Stomach (tissue), 9 donors: Measurements from ENCODE around the gene SCAND1. TPM values are rescaled to one million over a fixed set of nuclear protein-coding genes. Genes with fewer than 3 reads are reported as not detected.

ENCODE experiments used
- DNase-seq, 2 donors: peaks; one replicate each; pipeline versions ENCODE4 v3.0.0 to v3.0.0-alpha.2; 2013 to 2019
- H3K27ac ChIP-seq, 5 donors: fragments of 200-600 bp in 4 of 5; sonication (generic) in 4 of 5; one replicate each; pipeline ENCODE4 v1.5.1; 2013 to 2019; ENCODE audit warnings: mild to moderate bottlenecking in 1 of 5, moderate library complexity in 1 of 5
- H3K27me3 ChIP-seq, 3 donors: fragments of 200-600 bp; sonication (generic); one replicate each; pipeline ENCODE4 v1.5.1; 2017 to 2019; ENCODE audit warnings: mixed run types in 1 of 3
- H3K36me3 ChIP-seq, 4 donors: fragments of 200-600 bp; sonication (generic); 1 replicate in 3 of 4; 2 replicates in 1 of 4; pipeline ENCODE4 v1.5.1; 2016 to 2019
- H3K4me1 ChIP-seq, 4 donors: fragments of 200-600 bp; sonication (generic); one replicate each; pipeline ENCODE4 v1.5.1; 2016 to 2019
- H3K4me3 ChIP-seq, 4 donors: fragments of 200-600 bp; sonication (generic) in 3 of 4; one replicate each; pipeline ENCODE4 v1.5.1; 2016 to 2019; ENCODE audit warnings: mild to moderate bottlenecking in 1 of 4
- H3K9me3 ChIP-seq, 4 donors: fragments of 200-600 bp; sonication (generic); one replicate each; pipeline ENCODE4 v1.5.1; 2016 to 2019
- EP300 ChIP-seq: sonication (generic); formaldehyde crosslinking; IDR thresholded peaks from one replicate; pipeline ENCODE4 v1.6.1; 2017; ENCODE audit warnings: antibody characterized with exemption
- POLR2A ChIP-seq, 4 donors: fragments of 450-650 bp; IDR thresholded peaks; one replicate each; pipeline ENCODE4 v1.6.1; 2016; ENCODE audit warnings: antibody characterized with exemption in 4 of 4, control low read depth in 2 of 4, mild to moderate bottlenecking in 1 of 4, moderate library complexity in 1 of 4
- POLR2AphosphoS5 ChIP-seq, 3 donors: sonication (generic); formaldehyde crosslinking; IDR thresholded peaks; one replicate each; pipeline ENCODE4 v1.6.1; 2016; ENCODE audit warnings: antibody characterized with exemption in 3 of 3
- WGBS, 5 donors: extraction: QIAGEN DNeasy Blood & Tissue Kit in 3 of 5; methylation state at CpG; one replicate each; pipeline versions ENCODE4 v1.1.5 to v1.1.7; 2013 to 2018; 5-methylcytosine and 5-hydroxymethylcytosine counted together
- intact Hi-C: fragments of 100-400 bp; cut with DNase I; formaldehyde crosslinking; loops from one replicate; pipeline ENCODE4 v1.15.1; 2023; ENCODE audit warnings: low total_unique reads
- polyA plus RNA-seq, 3 donors: library from polyadenylated mRNA; stranded (reverse); fragments of 200-250 nt; gene quantifications; one replicate each; pipeline ENCODE4 v1.2.3, GENCODE V29; 2013
- total RNA-seq, 5 donors: library from RNA; depleted of rRNA; stranded (reverse); fragments of >200 nt; gene quantifications; one replicate each; pipeline versions ENCODE4 v1.1.0 to v1.2.3, GENCODE V29; 2014 to 2016
- TF ChIP-seq, protein P1 (sequence below), 7 experiments: fragments of 450-650 bp in 4 of 7; fragments of 200-600 bp in 3 of 7; sonication (generic) in 3 of 7; IDR thresholded peaks; one replicate each; pipeline ENCODE4 v1.5.1; 2016 to 2019; ENCODE audit warnings: antibody characterized with exemption in 7 of 7, control low read depth in 2 of 7, mild to moderate bottlenecking in 1 of 7
- donor health status: healthy with polysubstance abuse.
- donor health status: Bipolar disorder and iron deficiency.
- donor health status: healthy.

The SCAND1 gene
- total and polyA plus RNA-seq, 8 donors, result 16.9 to 246 (median 136) TPM

DNA sequence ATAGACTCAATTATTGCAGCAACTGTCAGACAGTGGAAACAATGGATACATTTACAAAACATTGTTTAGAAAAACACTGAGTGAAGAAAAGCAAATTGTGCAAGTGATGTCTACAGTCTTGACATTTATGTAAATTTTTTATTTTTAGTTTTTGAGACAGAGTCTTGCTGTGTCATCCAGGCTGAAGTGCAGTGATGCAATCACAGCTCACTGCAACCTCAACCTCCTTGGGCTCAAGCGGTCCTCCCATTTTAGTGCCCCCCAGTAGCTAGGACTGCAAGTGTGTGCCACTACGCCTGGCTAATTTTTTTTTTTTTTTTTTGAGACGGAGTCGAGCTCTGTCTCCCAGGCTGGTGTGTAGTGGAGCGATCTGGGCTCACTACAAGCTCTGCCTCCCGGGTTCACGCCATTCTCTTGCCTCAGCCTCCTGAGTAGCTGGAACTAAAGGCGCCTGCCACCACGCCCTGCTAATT, 23.8 kb upstream of the SCAND1 start:
- intact Hi-C loops, result no loop called here
- 70 to 94% (median 89%) methylated on average over 9 of the region's 9 CpGs for WGBS, 5 donors
- no peak overlapping the region for H3K27ac ChIP-seq
- no peaks in the 10 kb centered on the region for H3K9me3 ChIP-seq
- H3K27me3 ChIP-seq, result peaks cover 0 to 4% (median 0%) of the 10 kb centered on the region in 3 donors
- TF ChIP-seq POLR2AphosphoS5 (IDR thresholded peaks at IDR 0.05) (no peak), EP300 (no peak), POLR2A (IDR thresholded peaks at IDR 0.05) (no peak)
- TF ChIP-seq, protein P1, sequence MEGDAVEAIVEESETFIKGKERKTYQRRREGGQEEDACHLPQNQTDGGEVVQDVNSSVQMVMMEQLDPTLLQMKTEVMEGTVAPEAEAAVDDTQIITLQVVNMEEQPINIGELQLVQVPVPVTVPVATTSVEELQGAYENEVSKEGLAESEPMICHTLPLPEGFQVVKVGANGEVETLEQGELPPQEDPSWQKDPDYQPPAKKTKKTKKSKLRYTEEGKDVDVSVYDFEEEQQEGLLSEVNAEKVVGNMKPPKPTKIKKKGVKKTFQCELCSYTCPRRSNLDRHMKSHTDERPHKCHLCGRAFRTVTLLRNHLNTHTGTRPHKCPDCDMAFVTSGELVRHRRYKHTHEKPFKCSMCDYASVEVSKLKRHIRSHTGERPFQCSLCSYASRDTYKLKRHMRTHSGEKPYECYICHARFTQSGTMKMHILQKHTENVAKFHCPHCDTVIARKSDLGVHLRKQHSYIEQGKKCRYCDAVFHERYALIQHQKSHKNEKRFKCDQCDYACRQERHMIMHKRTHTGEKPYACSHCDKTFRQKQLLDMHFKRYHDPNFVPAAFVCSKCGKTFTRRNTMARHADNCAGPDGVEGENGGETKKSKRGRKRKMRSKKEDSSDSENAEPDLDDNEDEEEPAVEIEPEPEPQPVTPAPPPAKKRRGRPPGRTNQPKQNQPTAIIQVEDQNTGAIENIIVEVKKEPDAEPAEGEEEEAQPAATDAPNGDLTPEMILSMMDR (IDR thresholded peaks at IDR 0.05), result no peak
- no peaks in the 10 kb centered on the region for H3K36me3 ChIP-seq
- H3K4me3 ChIP-seq, result no peak overlapping the region
- no peaks in the 10 kb centered on the region for H3K4me1 ChIP-seq
- DNase-seq, result no peak

DNA sequence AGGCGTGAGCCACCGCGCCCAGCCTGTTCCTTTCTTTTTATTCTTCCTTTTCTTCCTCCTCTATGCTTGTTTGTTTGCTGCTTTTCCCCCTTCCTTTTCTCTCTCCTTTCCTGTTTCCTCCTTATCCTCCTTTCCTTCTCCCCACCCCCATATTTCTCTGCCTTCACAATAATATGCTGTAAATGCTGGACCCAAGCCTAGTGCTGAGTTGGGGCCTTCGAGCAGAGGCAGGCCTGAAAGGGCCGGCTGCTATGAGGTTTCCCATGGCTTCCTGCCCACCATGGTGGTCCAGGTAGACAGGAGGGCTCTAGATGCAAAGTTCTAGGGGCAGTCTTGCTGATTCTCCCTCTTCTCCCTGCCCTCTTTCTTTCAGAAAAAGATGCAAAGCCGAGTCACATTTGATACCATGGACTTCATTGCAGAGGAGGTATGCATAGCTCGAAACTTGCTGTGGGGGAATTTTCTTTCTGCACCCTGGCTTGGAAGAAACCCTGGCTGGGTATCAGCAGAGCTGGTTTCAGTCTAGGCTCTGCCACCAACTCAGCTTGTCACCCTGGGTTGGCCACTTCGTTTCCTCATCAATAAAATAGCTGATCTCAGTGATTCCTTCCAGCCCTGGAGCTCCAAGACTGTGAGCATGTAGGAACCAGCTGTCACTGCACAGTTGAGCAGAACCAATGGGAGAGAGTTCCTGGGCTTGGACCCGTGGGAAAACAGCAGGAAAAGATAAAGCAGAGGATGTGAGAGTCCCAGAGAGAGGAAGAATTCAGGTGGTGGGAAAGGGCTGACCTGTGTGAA, 21.5 kb upstream of the SCAND1 start:
- no peaks in the 10 kb centered on the region for H3K36me3 ChIP-seq
- 71 to 76% (median 75%) methylated on average over 9 of the region's 9 CpGs for WGBS, 5 donors
- no peaks in the 10 kb centered on the region for H3K27me3 ChIP-seq
- H3K4me1 ChIP-seq, result no peaks in the 10 kb centered on the region
- H3K27ac ChIP-seq, result no peak overlapping the region
- peak in 1 of 2 donors; percentile 17 for DNase-seq
- no peak overlapping the region for H3K4me3 ChIP-seq
- intact Hi-C loops, result no loop called here
- no peaks in the 10 kb centered on the region for H3K9me3 ChIP-seq
- TF ChIP-seq POLR2A (IDR thresholded peaks at IDR 0.05), result no peak
- TF ChIP-seq, protein P1 (IDR thresholded peaks at IDR 0.05), result no peak
- TF ChIP-seq POLR2AphosphoS5 (IDR thresholded peaks at IDR 0.05), result no peak
- no peak for TF ChIP-seq EP300

DNA sequence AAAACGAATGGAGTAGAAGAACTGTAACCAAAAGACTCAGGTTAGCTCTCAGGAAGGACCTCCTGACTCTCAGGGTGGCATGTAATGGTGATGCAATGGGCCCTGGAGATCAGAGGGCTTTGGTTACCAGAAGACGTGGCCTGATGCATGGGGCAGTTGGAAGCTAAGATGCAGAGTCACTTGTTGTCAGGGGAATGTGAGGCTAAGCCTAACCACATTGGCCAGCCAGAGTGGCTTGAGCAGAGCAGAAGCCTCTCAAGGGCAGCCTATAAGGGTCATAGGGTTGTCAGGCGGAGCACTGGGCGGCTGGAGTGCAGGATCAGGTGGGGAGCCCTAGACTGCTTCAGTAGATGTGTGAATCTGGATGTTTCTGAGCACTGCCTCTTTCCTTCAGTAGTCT, 20.0 kb upstream of the SCAND1 start:
- no peaks in the 10 kb centered on the region for H3K9me3 ChIP-seq
- H3K27me3 ChIP-seq, result no peaks in the 10 kb centered on the region
- H3K27ac ChIP-seq, result no peak overlapping the region
- no peaks in the 10 kb centered on the region for H3K4me1 ChIP-seq
- no peak overlapping the region for H3K4me3 ChIP-seq
- TF ChIP-seq POLR2AphosphoS5 (IDR thresholded peaks at IDR 0.05) (no peak), EP300 (no peak), POLR2A (IDR thresholded peaks at IDR 0.05) (no peak)
- TF ChIP-seq, protein P1 (IDR thresholded peaks at IDR 0.05), result no peak
- intact Hi-C loops, result no loop called here
- 73 to 86% (median 79%) methylated on average over 4 of the region's 4 CpGs for WGBS, 5 donors
- no peaks in the 10 kb centered on the region for H3K36me3 ChIP-seq
- DNase-seq, result no peak

DNA sequence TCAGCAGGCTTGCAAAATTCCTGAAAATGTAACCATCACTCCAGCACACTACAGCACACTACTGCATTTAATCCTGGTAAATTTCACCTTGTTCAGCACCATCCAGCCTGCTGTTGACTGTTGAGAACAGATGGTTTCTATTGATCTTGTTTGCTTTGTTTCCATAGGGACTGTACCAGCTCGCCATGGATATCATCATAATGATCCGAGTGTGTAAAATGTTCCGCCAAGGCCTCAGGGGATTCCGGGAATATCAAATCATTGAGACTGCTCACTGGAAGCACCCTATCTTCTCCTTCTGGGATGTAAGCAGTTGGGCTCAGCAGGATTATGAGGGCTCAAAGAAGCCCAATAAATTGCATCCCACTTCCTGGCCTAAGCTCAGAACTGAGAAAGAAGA, 18.2 kb upstream of the SCAND1 start:
- no peak overlapping the region for H3K4me3 ChIP-seq
- no peak overlapping the region for H3K27ac ChIP-seq
- TF ChIP-seq EP300, result no peak
- no peak for TF ChIP-seq POLR2A (IDR thresholded peaks at IDR 0.05)
- no peak for TF ChIP-seq POLR2AphosphoS5 (IDR thresholded peaks at IDR 0.05)
- TF ChIP-seq, protein P1 (IDR thresholded peaks at IDR 0.05), result no peak
- 74 to 91% (median 85%) methylated on average over 4 of the region's 4 CpGs for WGBS, 5 donors
- DNase-seq, result peak in 1 of 2 donors; percentile 55
- H3K27me3 ChIP-seq, result no peaks in the 10 kb centered on the region
- H3K36me3 ChIP-seq, result no peaks in the 10 kb centered on the region
- no peaks in the 10 kb centered on the region for H3K9me3 ChIP-seq
- H3K4me1 ChIP-seq, result no peaks in the 10 kb centered on the region
- intact Hi-C loops, result no loop called here
